ENCODE results near the gene RRP8. TPM values are rescaled to one million over a fixed set of nuclear protein-coding genes. Genes with fewer than 3 reads are reported as not detected.

RRP8 gene
- total and polyA plus RNA-seq, 5 donors from 2014 or later, result 21.0 to 30.9 (median 23.6) TPM

DNA sequence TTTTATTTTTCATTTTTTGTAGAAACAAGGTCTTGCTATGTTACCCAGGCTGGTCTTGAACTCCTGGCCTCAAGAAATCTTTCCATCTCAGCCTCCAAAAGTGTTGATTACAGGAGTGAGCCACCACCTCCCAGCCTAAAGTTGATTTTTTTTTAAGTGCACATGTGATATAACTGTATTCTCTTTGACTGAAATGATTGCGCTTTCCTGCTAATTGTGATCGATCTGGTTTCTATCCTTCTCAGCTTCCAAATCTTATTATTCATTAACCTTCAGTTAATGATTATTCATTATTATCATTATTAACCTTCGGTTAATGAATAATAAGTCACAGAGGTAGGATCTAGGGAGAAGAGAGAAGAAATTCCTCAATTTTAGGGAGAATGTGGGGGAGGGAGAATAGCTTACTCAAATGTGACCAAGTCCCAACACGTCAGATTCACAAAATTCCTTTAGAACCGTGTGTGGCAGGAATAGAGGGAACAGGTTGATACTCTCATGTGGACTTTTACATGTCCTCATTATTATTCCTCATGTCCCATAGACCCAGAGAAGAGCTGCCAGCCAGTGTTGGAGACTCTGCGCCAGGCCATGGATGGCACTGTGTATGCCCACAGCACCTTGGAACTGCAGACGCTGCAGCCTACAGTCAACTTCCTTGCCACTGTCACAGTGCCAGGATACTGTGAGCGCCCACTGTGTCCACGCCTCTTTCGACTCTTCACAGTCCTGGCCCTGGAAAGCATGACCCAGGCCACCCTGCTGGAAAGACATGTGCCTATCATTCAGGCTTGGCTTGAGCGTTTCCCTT lies 47.1 kb downstream of the RRP8 start:
- H3K4me1 ChIP-seq (ENCODE audit: control insufficient read depth, insufficient read depth, low read length, poor library complexity, severe bottlenecking), result no peaks in the 10 kb centered on the region
- no peak overlapping the region for H3K4me3 Mint-ChIP-seq
- H3K27me3 ChIP-seq (ENCODE audit: control insufficient read depth, insufficient read depth, low read length), result no peaks in the 10 kb centered on the region
- no peaks in the 10 kb centered on the region for H3K27me3 Mint-ChIP-seq
- DNase-seq, result no peak
- H3K36me3 ChIP-seq (ENCODE audit: control insufficient read depth, insufficient read depth, low read length), result no peaks in the 10 kb centered on the region
- ATAC-seq (ENCODE audit: low read depth in 2 of 2), result no peak
- no peak overlapping the region for H3K27ac Mint-ChIP-seq
- H3K4me1 Mint-ChIP-seq, result peaks cover 0 to 6% (median 0%) of the 10 kb centered on the region in 4 donors
- H3K9me3 ChIP-seq (ENCODE audit: control insufficient read depth in 2 of 2, low read length in 2 of 2), result no peaks in the 10 kb centered on the region
- no peak overlapping the region for H3K27ac ChIP-seq (ENCODE audit: insufficient read depth, low read length, poor library complexity, severe bottlenecking)
- no peaks in the 10 kb centered on the region for H3K9me3 Mint-ChIP-seq
- no peak overlapping the region for H3K4me3 ChIP-seq (ENCODE audit: low read depth, low read length)
- H3K36me3 Mint-ChIP-seq, result peaks cover 23% of the 10 kb centered on the region

DNA sequence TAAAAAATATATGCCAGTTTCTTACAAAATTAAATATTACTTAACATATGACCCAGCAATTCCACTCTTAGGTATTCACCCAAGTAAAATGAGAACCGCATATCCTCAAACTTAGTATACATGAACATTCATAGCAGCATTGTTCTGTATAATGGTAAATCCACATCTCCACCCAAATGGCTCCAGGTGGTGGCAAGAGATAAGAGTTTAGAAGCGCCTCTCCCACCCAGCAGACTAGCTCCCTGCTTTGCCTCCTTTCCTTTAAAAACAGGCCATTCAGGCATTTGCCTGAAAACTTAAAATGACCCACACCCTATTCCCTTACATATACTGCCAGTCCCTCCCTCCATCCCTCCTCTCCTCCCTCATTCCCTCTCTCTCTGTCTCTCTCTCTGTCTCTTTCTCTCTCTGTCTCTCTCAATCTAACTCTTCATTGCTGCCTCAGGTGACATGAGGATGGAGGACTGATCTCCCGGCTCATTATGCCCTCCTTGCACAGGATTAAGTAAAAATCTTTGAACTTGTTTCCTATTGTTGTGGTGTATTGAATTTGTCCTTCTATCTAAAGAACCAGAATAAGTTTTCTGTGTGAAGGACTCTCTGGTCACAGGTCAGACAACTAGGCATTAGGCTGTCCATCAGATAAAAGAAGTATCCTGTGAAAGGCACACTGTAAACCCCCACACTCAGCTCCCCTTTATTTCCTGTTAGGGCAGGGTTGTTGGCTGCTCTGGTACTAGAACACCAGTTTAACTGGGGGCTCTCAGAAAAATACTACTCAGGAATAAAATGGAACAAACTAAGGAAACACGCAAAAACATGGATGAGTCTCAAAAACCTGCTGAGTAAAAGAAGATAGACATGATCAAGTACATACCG lies 48.3 kb downstream of the RRP8 start:
- Histone ChIP-seq H3K9me3 (ENCODE audit: control insufficient read depth in 2 of 2, low read length in 2 of 2) (no peaks in the 10 kb centered on the region), H3K27me3 (ENCODE audit: control insufficient read depth, insufficient read depth, low read length) (no peaks in the 10 kb centered on the region), H3K4me3 (ENCODE audit: low read depth, low read length) (no peak overlapping the region), H3K27ac (ENCODE audit: insufficient read depth, low read length, poor library complexity, severe bottlenecking) (no peak overlapping the region), H3K4me1 (ENCODE audit: control insufficient read depth, insufficient read depth, low read length, poor library complexity, severe bottlenecking) (no peaks in the 10 kb centered on the region), H3K36me3 (ENCODE audit: control insufficient read depth, insufficient read depth, low read length) (no peaks in the 10 kb centered on the region)
- no peaks in the 10 kb centered on the region for H3K9me3 Mint-ChIP-seq
- ATAC-seq (ENCODE audit: low read depth in 2 of 2) (no peak), DNase-seq (no peak)
- H3K27ac Mint-ChIP-seq, result no peak overlapping the region
- H3K4me3 Mint-ChIP-seq, result no peak overlapping the region
- peaks cover 0 to 6% (median 0%) of the 10 kb centered on the region in 4 donors for H3K4me1 Mint-ChIP-seq
- no peaks in the 10 kb centered on the region for H3K27me3 Mint-ChIP-seq
- H3K36me3 Mint-ChIP-seq, result peaks cover 15% of the 10 kb centered on the region

DNA sequence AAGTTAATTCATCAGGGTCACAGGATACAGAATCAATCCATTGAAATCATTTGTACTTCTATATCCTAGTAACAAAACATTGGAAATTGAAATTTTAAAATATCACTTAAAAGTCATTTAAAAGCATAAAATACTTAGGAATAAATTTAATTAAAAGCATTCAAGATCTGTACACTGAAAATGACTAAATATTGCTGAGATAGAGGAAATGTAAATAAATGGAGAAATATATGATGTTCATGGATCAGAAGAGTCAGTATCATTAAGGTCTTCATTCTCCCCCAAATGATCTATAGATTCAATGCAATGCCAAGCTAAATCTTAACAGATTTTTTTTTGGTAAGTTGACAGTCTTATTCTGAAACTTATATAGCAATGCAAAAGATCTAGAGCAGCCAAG lies 49.8 kb downstream of the RRP8 start:
- H3K27ac ChIP-seq (ENCODE audit: insufficient read depth, low read length, poor library complexity, severe bottlenecking), result no peak overlapping the region
- no peaks in the 10 kb centered on the region for H3K4me1 ChIP-seq (ENCODE audit: control insufficient read depth, insufficient read depth, low read length, poor library complexity, severe bottlenecking)
- H3K36me3 ChIP-seq (ENCODE audit: control insufficient read depth, insufficient read depth, low read length), result no peaks in the 10 kb centered on the region
- no peaks in the 10 kb centered on the region for H3K9me3 ChIP-seq (ENCODE audit: control insufficient read depth in 2 of 2, low read length in 2 of 2)
- H3K4me3 Mint-ChIP-seq, result no peak overlapping the region
- no peak for ATAC-seq (ENCODE audit: low read depth in 2 of 2)
- H3K27ac Mint-ChIP-seq, result no peak overlapping the region
- H3K36me3 Mint-ChIP-seq, result peaks cover 5% of the 10 kb centered on the region
- DNase-seq, result no peak
- H3K4me1 Mint-ChIP-seq, result peaks cover 0 to 6% (median 0%) of the 10 kb centered on the region in 4 donors
- H3K4me3 ChIP-seq (ENCODE audit: low read depth, low read length), result no peak overlapping the region
- no peaks in the 10 kb centered on the region for H3K27me3 Mint-ChIP-seq
- no peaks in the 10 kb centered on the region for H3K9me3 Mint-ChIP-seq
- no peaks in the 10 kb centered on the region for H3K27me3 ChIP-seq (ENCODE audit: control insufficient read depth, insufficient read depth, low read length)

DNA sequence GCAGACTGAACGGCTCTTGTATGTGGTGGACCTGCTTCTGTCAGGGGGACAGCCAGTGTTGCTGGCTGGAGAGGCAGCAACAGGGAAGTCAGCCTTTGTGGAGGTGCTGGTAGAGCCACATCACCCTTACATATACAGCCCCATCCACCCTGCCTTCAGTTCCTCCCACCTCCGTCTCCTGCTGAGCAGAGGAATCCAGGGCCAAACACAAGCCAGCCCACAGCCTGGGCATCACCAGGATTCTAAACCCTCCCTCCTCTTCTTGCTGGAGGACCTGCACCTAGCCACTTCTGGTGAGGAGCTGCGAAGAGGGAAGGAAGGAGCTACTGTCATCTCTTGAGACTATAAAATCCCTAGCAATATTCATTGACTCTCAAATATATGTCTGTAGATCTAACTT lies 54.8 kb downstream of the RRP8 start:
- Mint-ChIP-seq H3K27me3 (no peaks in the 10 kb centered on the region), H3K9me3 (no peaks in the 10 kb centered on the region), H3K4me3 (no peak overlapping the region), H3K27ac (no peak overlapping the region), H3K4me1 (peaks cover 0 to under 1% (median 0%) of the 10 kb centered on the region in 4 donors), H3K36me3 (peaks cover 15% of the 10 kb centered on the region)
- H3K27me3 ChIP-seq (ENCODE audit: control insufficient read depth, insufficient read depth, low read length), result no peaks in the 10 kb centered on the region
- H3K27ac ChIP-seq (ENCODE audit: insufficient read depth, low read length, poor library complexity, severe bottlenecking), result no peak overlapping the region
- H3K9me3 ChIP-seq (ENCODE audit: control insufficient read depth in 2 of 2, low read length in 2 of 2), result no peaks in the 10 kb centered on the region
- no peaks in the 10 kb centered on the region for H3K4me1 ChIP-seq (ENCODE audit: control insufficient read depth, insufficient read depth, low read length, poor library complexity, severe bottlenecking)
- no peaks in the 10 kb centered on the region for H3K36me3 ChIP-seq (ENCODE audit: control insufficient read depth, insufficient read depth, low read length)
- H3K4me3 ChIP-seq (ENCODE audit: low read depth, low read length), result no peak overlapping the region
- DNase-seq (no peak), ATAC-seq (ENCODE audit: low read depth in 2 of 2) (no peak)

DNA sequence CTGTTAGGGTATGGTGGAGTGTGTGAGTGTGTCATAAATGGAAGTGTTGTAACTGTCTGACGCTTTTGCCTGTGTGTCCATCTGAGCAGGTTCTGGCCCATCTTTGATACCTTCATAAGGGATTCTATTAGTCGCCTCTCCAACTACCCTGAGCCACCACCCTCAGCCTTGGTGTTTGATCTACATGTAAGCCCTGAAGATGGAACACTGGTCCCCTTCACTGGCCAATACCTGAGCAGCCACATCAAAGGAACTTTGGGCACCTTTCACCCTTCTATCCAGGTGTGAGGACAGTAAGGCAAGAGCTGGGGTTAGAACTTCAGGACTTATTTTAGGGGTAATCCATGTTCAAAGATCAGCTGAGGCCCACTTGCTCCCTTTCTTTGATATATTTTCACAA lies 55.3 kb downstream of the RRP8 start:
- no peaks in the 10 kb centered on the region for H3K4me1 ChIP-seq (ENCODE audit: control insufficient read depth, insufficient read depth, low read length, poor library complexity, severe bottlenecking)
- H3K36me3 Mint-ChIP-seq, result peaks cover 17% of the 10 kb centered on the region
- H3K4me3 ChIP-seq (ENCODE audit: low read depth, low read length), result no peak overlapping the region
- peak overlapping the region in 1 of 3 donors; percentile 31 for H3K27ac Mint-ChIP-seq
- no peaks in the 10 kb centered on the region for H3K36me3 ChIP-seq (ENCODE audit: control insufficient read depth, insufficient read depth, low read length)
- H3K9me3 ChIP-seq (ENCODE audit: control insufficient read depth in 2 of 2, low read length in 2 of 2), result no peaks in the 10 kb centered on the region
- peaks cover 0 to 2% (median under 1%) of the 10 kb centered on the region in 4 donors for H3K4me1 Mint-ChIP-seq
- DNase-seq (no peak), ATAC-seq (ENCODE audit: low read depth in 2 of 2) (no peak)
- no peak overlapping the region for H3K4me3 Mint-ChIP-seq
- H3K27me3 Mint-ChIP-seq, result no peaks in the 10 kb centered on the region
- H3K27ac ChIP-seq (ENCODE audit: insufficient read depth, low read length, poor library complexity, severe bottlenecking), result no peak overlapping the region
- H3K27me3 ChIP-seq (ENCODE audit: control insufficient read depth, insufficient read depth, low read length), result no peaks in the 10 kb centered on the region
- H3K9me3 Mint-ChIP-seq, result no peaks in the 10 kb centered on the region

DNA sequence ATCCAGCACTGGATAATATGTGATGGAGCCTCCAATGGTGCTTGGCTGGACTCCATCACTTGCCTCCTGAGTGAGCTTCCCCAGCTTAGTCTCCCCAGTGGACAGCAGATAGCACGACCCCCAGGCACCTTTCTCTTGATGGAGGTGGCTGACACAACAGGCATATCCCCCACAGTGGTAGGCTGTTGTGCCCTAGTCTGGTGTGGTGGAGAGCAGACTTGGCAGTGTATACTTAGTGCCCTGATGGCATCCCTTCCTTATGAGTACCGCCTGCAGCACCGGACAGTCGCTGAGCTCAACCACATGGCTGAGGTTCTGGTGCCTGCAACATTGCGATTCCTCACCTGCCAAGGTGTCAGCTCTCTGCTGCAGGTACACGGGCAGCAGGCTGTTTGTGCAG lies 56.2 kb downstream of the RRP8 start:
- H3K9me3 ChIP-seq (ENCODE audit: control insufficient read depth in 2 of 2, low read length in 2 of 2), result no peaks in the 10 kb centered on the region
- DNase-seq, result no peak
- no peak overlapping the region for H3K4me3 Mint-ChIP-seq

GRCh38 chr11:6546735-6547134 lies 56.7 kb downstream of the RRP8 start:
- no peaks in the 10 kb centered on the region for H3K36me3 ChIP-seq (ENCODE audit: control insufficient read depth, insufficient read depth, low read length)
- H3K27ac Mint-ChIP-seq, result no peak overlapping the region
- H3K27ac ChIP-seq (ENCODE audit: insufficient read depth, low read length, poor library complexity, severe bottlenecking), result no peak overlapping the region
- H3K4me3 Mint-ChIP-seq, result no peak overlapping the region
- ATAC-seq (ENCODE audit: low read depth in 2 of 2) (no peak), DNase-seq (no peak)
- no peaks in the 10 kb centered on the region for H3K9me3 ChIP-seq (ENCODE audit: control insufficient read depth in 2 of 2, low read length in 2 of 2)
- H3K4me1 Mint-ChIP-seq, result peaks cover 0 to 11% (median 5%) of the 10 kb centered on the region in 4 donors
- H3K4me1 ChIP-seq (ENCODE audit: control insufficient read depth, insufficient read depth, low read length, poor library complexity, severe bottlenecking), result no peaks in the 10 kb centered on the region
- H3K9me3 Mint-ChIP-seq, result no peaks in the 10 kb centered on the region
- no peak overlapping the region for H3K4me3 ChIP-seq (ENCODE audit: low read depth, low read length)
- H3K36me3 Mint-ChIP-seq, result peaks cover 26% of the 10 kb centered on the region
- no peaks in the 10 kb centered on the region for H3K27me3 Mint-ChIP-seq
- no peaks in the 10 kb centered on the region for H3K27me3 ChIP-seq (ENCODE audit: control insufficient read depth, insufficient read depth, low read length)

More for the DNA sequence above, 56.2 kb downstream of the RRP8 start:
- Histone ChIP-seq H3K4me1 (ENCODE audit: control insufficient read depth, insufficient read depth, low read length, poor library complexity, severe bottlenecking) (no peaks in the 10 kb centered on the region), H3K36me3 (ENCODE audit: control insufficient read depth, insufficient read depth, low read length) (no peaks in the 10 kb centered on the region), H3K4me3 (ENCODE audit: low read depth, low read length) (no peak overlapping the region), H3K27ac (ENCODE audit: insufficient read depth, low read length, poor library complexity, severe bottlenecking) (no peak overlapping the region), H3K27me3 (ENCODE audit: control insufficient read depth, insufficient read depth, low read length) (no peaks in the 10 kb centered on the region)
- Mint-ChIP-seq H3K36me3 (peaks cover 26% of the 10 kb centered on the region), H3K9me3 (no peaks in the 10 kb centered on the region), H3K27ac (no peak overlapping the region), H3K4me1 (peaks cover 0 to 11% (median 5%) of the 10 kb centered on the region in 4 donors), H3K27me3 (no peaks in the 10 kb centered on the region)
- ATAC-seq (ENCODE audit: low read depth in 2 of 2), result no peak
